Activated gamma-delta T cell treated with Interleukin-2 at 50 U/mL for 16 hours (primary cell): ENCODE data around the gene ENGASE.

Source experiments
- DNase-seq: peaks from one replicate; pipeline ENCODE4 v3.0.0-alpha.2; 2020

The ENGASE gene

DNA sequence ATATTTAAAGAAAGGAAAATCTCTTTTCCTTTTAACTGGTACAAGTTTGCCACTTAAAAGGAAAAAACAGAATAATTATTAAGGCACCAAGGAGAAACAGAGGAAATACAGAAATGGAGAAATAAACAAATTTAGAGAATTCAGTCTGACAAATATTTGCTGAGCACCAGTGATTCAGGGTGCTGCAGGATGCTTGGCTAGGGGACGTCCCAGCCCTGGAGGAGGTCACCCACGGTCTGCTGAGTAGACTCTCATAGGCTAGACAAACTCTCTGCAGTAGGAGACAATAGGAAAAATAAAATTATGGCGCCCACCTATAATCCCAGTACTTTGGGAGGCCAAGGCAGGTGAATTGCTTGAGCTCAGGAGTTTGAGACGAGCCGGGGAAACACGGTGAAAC, 34.7 kb upstream of the ENGASE start:
- DNase-seq, result no peak

DNA sequence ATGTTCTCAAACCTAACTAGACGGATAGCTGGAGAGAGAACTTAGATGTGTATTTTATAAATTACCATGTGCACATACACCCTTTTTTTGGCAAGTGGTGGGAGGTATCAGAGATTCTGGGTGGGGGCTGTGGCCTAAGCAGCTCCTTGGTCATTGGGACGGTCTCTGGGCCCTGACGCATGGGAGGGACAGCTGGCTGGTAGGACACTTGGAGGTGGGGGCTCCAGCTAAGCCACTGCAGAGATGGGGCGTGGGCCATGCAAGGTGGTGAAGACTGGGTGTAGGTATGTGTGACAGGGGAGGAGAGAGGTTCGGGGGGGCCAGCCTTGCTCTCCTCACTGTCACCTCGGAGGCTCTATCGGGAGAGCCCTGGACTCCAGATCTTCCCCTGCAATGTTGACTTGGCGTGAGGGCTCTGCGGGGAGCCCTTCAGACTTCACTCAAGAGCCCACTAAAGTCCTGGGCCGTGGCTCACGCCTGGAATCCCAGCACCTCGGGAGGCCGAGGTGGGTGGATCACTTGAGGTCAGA, 33.5 kb upstream of the ENGASE start:
- DNase-seq, result no peak

DNA sequence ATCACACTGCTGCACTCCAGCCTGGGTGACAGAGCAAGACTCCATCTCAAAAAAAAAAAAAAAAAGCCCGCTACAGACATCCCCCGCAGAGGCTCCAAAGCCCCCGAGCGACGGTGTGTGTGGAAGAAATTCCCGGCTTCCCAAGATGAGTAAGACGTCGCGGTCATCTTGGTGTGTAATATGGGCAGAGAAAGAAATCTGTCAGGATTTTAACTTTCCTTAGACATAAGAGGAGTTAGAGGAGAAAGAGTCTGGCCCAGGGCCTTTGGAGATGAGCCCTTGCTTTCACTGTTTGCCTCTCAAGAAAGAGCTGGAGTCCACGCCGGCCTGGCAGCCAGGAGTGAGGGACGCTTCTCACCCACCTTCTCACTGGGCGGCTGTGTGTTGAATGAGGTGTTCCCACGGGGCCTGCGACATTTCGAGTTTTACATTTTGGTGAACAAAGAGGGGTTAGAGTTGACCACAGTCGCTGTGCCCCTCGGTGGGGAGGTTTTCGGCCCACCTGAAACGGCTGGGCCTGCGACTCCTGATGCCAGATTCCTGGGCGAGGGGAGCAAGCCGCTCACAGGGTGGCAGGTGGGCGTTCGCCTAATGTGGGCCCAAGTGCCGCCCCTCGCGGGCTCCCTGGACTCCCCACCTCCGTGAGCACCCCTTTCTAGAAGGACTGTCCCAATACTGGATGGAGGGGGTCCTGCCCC, 32.8 kb upstream of the ENGASE start:
- no peak for DNase-seq

DNA sequence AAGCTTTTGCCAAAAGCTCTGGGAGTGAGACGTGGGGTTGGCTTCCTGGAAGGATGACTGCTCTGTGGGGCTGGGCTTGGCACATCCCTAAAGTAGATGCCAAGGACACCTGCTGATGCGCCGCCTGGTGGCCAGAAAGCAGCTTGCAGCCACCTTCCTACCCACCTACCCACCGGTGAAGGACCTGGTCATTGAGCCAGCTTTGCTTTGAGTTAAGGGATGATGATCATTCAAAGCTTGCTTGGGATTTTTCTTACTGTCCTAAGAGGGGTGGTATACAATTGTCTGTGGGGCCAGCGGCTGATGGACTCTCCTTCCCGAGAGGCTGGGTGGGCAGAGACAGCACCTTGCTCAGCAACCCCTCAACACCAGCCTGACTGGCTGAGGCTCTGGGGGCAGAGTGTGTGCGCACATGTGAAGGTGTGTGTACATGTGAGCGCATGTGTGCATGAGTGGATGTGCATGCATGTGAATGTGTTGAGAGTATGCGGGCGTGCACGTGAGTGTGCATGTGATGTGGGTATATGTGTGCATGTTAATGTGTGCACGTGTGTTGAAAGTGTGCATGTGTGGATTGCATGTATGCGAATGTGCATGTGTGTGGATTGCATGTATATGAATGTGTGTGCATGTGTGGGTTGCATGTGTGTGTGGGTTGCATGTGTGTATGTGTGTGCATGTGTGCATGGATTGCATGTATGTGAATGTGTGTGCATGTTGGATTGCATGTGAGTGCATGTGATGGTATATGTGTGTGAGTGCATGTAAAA, 32.0 kb upstream of the ENGASE start:
- peak; percentile 67 for DNase-seq

DNA sequence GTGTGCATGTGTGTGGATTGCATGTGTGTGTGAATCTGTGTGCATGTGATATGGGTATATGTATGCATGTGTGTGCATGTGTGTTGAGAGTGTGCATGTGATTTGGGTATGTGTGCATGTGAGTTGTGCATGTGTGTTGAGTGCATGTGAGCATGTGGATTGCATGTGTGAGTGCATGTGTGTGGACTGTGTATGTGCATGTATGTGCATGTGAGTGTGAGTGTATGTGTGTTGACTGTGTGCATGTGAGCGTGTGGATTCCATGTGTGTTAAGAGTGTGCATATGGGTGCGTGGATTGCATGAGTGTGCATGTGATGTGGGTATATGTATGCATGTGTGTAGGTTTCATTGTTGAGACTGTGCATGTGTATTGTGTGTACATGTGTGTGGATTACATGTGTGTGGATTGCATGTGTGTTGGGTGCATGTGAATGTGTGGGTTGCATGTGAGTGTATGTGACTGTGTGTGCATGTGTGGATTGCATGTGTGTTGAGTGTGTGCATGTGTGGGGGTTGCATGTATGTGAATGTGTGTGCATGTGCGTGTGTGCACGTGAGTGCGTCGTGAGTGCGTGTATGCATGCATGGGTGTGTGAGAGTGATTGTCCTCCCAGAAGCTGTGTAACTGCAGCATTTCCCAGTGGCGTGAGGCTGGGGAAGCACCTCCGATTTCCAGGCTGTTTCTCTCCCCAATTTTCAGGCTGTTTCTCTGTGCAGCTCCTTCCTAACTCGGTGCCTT, 31.3 kb upstream of the ENGASE start:
- no peak for DNase-seq

DNA sequence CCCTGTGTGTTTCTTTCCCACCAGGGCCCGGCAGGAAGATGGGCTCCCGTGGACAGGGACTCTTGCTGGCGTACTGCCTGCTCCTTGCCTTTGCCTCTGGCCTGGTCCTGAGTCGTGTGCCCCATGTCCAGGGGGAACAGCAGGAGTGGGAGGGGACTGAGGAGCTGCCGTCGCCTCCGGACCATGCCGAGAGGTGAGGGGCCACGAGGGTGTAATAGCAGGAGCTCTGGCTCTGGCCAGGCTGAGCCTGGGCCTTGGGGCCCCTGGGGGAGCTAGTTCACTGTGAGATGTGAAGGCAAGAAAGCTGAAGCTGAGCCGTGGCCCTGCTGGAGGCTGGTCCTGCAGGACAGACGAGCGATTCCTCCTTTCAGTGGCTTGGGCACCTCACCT, 30.7 kb upstream of the ENGASE start:
- DNase-seq, result no peak

DNA sequence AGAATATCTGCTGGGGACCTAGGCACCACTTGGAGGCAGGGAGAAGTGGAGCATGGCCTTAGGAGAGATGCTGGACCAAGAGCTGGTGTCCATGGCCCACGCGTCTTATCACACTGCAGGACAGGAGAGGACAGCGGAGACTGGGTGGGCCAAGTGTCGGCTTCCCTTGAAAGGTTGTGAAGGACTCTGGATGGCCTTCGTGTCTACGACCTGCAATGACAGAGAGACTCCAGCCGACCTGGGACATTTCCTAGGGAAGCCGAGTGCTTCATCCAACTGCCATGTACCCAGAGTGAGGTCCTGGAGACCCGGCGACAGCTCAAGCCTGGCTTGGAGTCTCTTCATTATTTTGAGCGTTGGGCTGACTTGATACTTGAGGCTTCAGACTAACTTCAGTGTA, 30.2 kb upstream of the ENGASE start:
- no peak for DNase-seq

DNA sequence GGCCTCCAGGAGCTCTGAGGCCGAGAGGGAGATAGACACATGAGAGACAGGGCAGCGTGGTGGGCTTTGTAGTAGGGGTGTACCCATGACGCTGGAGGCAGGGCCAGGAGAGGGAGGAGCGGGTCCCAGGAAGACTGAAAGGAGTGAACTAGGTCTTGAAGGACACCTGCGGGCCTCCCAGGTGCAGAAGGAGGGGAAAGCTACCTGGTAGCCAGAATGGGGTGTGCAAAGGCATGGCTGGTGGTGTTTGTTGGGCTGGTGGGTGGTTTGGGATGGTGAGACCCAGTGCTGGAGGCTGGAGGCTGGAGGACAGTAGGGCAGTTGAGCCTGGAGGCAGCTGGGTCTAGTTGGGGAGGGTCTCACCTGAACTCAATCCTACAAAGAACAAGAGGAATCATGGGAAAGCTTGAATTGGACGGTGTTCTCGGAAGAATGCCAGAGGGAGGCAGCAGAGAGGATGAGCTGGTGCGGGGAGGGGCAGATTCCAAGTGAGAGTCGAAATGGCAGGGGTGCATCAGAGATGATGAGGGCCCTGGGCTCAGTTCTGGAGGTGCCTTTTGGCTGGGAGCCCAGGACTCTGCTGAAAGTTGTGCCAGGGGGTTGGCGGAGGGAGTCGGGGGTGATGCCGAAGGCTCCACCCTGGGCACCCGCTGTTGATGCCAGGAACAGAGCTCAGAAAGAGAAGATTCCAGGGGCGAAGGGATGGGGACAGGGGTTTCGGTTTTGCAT, 29.5 kb upstream of the ENGASE start:
- no peak for DNase-seq

DNA sequence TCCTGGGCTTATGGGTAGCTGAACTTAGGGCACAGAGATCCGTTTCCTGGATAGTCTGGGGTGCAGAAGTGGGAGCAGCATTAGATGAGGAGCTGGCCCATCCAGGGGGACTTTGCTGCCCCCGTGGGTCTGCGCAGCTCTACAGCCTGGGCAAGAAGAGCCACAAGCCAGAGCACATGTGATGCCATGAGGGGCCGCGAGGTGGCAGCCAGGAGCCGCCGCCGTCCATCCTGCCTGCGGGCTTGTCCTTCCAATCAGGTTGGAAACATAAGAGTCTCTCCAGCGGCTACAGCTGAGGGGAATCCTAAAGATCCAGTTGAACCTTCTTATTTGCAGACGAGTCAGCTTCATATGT, 28.8 kb upstream of the ENGASE start:
- peak; percentile 57 for DNase-seq

DNA sequence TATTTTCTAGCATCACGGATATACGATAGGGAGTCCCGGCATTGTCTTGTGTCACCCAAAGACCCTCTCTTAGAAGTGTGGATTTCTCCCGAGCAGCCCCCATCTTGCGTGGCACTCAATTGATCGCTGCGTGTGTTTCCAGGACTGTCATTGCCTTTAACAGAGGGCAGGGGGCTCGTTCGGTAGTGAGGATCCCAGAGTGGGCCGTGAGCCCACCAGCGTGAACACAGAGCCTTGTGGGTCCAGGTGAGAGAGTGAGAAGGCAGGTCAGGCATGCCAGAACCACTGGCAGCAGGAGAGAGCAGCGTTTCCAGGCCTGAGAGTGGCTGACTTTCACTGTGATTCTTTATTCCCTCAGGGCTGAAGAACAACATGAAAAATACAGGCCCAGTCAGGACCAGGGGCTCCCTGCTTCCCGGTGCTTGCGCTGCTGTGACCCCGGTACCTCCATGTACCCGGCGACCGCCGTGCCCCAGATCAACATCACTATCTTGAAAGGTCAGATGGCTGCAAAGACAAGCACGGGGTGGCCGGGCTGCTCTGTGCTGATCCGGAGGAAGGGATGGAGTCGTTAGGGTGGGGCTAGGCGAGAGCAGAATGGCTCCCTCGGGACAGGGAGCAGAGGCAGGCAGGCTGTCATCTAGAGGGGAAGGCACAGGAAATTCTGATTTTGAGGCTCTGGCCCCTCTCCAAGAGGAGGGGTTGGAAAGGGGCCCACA, 28.3 kb upstream of the ENGASE start:
- no peak for DNase-seq

DNA sequence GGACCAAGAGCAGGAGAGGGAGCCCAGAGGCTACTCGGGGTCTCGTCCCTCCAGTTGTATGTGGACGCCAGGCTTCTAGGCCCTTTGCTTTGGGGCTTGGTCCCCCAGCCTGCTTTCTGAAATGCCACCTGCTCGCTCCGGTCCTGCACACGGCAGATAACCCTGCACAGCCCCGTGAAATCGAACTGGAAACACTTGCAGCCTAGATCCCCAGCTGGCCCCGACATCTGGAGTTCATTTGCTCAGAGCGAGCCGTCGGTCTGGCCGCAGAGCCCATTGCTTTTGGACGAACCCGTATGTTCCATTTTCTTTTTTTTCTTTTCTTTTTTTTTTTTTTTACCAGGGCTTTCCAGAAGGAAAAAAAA, 27.7 kb upstream of the ENGASE start:
- DNase-seq, result no peak

DNA sequence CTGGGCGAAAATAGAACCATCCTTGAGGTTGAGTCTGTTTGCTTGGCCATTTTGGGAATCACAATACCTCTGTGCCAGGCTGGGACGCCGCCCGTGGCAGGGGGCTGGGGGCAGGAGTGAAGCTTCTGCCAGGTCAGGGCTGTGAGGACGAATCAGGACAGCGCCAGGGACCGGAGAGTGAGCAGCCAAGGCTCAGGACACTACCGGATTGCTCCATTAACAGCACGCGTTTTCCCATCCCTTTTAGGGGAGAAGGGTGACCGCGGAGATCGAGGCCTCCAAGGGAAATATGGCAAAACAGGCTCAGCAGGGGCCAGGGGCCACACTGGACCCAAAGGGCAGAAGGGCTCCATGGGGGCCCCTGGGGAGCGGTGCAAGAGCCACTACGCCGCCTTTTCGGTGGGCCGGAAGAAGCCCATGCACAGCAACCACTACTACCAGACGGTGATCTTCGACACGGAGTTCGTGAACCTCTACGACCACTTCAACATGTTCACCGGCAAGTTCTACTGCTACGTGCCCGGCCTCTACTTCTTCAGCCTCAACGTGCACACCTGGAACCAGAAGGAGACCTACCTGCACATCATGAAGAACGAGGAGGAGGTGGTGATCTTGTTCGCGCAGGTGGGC, 27.2 kb upstream of the ENGASE start:
- no peak for DNase-seq

DNA sequence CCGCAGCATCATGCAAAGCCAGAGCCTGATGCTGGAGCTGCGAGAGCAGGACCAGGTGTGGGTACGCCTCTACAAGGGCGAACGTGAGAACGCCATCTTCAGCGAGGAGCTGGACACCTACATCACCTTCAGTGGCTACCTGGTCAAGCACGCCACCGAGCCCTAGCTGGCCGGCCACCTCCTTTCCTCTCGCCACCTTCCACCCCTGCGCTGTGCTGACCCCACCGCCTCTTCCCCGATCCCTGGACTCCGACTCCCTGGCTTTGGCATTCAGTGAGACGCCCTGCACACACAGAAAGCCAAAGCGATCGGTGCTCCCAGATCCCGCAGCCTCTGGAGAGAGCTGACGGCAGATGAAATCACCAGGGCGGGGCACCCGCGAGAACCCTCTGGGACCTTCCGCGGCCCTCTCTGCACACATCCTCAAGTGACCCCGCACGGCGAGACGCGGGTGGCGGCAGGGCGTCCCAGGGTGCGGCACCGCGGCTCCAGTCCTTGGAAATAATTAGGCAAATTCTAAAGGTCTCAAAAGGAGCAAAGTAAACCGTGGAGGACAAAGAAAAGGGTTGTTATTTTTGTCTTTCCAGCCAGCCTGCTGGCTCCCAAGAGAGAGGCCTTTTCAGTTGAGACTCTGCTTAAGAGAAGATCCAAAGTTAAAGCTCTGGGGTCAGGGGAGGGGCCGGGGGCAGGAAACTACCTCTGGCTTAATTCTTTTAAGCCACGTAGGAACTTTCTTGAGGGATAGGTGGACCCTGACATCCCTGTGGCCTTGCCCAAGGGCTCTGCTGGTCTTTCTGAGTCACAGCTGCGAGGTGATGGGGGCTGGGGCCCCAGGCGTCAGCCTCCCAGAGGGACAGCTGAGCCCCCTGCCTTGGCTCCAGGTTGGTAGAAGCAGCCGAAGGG, 26.4 kb upstream of the ENGASE start:
- no peak for DNase-seq

DNA sequence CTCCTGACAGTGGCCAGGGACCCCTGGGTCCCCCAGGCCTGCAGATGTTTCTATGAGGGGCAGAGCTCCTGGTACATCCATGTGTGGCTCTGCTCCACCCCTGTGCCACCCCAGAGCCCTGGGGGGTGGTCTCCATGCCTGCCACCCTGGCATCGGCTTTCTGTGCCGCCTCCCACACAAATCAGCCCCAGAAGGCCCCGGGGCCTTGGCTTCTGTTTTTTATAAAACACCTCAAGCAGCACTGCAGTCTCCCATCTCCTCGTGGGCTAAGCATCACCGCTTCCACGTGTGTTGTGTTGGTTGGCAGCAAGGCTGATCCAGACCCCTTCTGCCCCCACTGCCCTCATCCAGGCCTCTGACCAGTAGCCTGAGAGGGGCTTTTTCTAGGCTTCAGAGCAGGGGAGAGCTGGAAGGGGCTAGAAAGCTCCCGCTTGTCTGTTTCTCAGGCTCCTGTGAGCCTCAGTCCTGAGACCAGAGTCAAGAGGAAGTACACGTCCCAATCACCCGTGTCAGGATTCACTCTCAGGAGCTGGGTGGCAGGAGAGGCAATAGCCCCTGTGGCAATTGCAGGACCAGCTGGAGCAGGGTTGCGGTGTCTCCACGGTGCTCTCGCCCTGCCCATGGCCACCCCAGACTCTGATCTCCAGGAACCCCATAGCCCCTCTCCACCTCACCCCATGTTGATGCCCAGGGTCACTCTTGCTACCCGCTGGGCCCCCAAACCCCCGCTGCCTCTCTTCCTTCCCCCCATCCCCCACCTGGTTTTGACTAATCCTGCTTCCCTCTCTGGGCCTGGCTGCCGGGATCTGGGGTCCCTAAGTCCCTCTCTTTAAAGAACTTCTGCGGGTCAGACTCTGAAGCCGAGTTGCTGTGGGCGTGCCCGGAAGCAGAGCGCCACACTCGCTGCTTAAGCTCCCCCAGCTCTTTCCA, 25.5 kb upstream of the ENGASE start:
- DNase-seq, result no peak

DNA sequence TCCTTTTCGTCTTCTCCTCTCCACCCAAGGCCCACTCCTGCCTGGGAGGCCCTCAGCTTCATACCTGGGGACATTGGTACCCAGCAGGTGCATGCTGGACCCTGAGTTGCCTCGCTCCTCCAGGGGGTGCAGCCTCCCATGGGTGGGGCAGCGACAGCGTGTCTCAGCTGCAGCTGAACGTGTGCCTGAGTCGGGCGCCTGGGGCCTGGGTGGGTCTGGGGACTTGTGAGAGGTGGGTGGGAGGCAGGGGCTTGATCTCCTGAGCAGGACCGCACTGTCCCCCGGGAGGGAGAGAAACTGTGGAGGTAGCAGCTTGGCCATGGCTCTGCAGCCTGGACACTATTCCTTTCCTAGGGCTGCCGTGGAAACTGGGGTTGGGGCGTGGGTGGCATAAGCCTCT, 24.8 kb upstream of the ENGASE start:
- DNase-seq, result no peak

DNA sequence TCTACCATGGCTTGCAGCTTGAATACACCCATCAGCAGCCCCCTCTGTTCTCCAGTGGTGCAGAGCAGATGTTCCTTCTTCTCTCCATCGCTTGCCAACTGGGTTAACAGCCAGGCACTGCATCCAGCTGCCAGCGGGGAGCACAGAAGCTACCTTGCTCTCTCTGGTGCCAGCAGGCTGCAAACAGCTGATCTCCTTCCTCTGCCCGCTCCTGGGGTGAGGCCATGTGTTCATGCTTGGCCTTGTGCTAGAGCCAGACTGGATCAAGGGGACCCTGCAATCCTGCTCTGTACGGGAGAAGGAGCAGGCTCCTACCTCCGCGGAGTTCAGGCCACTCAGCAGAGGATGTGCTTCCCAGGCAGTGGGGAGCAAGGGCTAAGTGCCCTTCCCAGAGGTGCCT, 24.1 kb upstream of the ENGASE start:
- no peak for DNase-seq

DNA sequence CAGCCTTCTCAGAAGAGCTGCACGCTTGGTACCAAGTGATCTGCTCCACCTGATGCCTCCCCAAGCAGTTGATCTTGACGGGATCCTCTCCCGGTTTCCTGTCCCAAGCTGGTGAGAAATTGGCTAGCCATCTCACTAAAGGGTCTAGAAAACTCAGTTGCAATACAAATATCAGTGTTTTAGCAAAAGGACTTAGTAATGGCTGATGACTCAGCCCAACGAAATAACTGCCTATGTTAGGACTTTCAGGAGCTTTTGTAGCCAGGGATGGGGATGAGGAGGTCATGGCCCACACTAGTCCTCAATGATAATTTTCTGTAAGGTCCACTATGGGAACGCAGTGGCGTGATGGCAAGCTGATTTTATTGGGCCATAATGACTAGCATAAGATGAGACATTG, 23.3 kb upstream of the ENGASE start:
- DNase-seq, result no peak

DNA sequence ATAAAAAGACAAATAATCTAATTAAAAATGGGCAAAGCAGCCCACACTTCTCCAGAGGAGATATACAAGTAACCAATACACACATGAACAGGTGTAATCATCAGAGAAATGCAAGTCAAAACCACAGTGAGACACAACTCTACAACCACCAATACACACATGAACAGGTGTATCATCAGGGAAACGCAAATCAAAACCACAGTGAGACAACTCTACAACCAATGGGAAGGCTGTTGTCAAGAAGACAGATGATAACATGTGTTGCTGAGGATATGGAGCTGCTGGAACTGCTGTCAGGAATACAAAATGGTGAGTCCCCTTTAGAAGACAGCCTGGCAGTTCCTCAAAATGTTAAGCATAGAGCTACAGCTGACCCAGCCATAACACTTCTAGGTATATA, 22.5 kb upstream of the ENGASE start:
- no peak for DNase-seq

DNA sequence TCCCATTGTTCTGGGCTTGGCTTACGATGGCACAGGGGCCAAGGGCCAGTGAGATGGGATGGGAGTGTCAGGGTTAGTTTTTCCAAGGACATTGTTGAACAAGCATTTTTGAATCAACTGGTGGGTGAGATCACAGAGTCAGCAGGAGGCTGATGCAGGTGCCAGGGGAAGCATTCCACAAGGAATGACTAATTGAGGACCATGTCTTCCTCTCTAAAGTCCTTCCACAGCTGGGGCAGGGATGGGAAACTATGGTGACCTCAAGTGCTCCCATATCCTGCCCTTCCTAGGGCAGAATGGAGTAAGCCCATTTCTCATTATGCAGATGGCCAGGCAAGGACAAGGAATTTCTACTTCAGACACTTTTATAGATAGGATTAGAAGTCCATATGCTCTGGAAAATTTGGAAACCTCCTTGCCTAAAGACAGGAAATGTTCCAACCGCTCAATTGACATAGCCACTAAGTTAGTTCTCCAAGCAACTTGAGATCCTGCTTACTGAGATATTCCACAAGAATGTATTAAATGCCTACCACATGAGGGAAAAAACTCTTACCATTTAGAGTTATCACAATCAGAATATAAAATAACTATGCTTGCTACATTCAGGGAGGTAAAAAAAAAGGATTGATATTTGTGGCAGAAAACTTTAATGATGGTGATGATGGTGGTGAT, 21.2 kb upstream of the ENGASE start:
- DNase-seq, result no peak
